Hepatocyte (in vitro differentiated cells): ENCODE data around the gene TULP4. TPM values are rescaled to one million over a fixed set of nuclear protein-coding genes. Genes with fewer than 3 reads are reported as not detected.

Experiments used
- DNase-seq: peaks from one replicate; pipeline ENCODE4 v3.0.0-alpha.2; 2016; ENCODE audit warnings: low spot score
- H2AFZ ChIP-seq: fragments of 200-600 bp; sonication (generic); 2 replicates; pipeline ENCODE4 v1.6.0; 2016; ENCODE audit warnings: antibody characterized with exemption, mild to moderate bottlenecking
- H3K27ac ChIP-seq: fragments of 200-600 bp; sonication (generic); 2 replicates; pipeline ENCODE4 v1.5.1; 2016; ENCODE audit warnings: mild to moderate bottlenecking
- H3K27me3 ChIP-seq: fragments of 200-600 bp; sonication (generic); 2 replicates; pipeline ENCODE4 v1.6.1; 2016
- H3K36me3 ChIP-seq: fragments of 200-600 bp; sonication (generic); replicated peaks from 2 replicates; pipeline ENCODE4 v1.5.1; 2016; ENCODE audit warnings: low read depth; ENCODE audit not compliant: insufficient read depth
- H3K4me1 ChIP-seq: fragments of 200-600 bp; sonication (generic); 2 replicates; pipeline ENCODE4 v1.5.1; 2016; ENCODE audit warnings: mild to moderate bottlenecking, moderate library complexity; ENCODE audit not compliant: insufficient read depth
- H3K4me2 ChIP-seq: fragments of 200-600 bp; sonication (generic); 2 replicates; pipeline ENCODE4 v1.6.0; 2016
- H3K4me3 ChIP-seq: fragments of 200-600 bp; sonication (generic); 2 replicates; pipeline ENCODE4 v1.5.1; 2016; ENCODE audit warnings: mild to moderate bottlenecking
- H3K79me2 ChIP-seq: fragments of 200-600 bp; sonication (generic); 2 replicates; pipeline ENCODE4 v1.6.0; 2017; ENCODE audit warnings: mild to moderate bottlenecking
- H3K9me2 ChIP-seq: fragments of 200-600 bp; sonication (generic); replicated peaks from 2 replicates; pipeline ENCODE4 v1.6.0; 2017; ENCODE audit warnings: mild to moderate bottlenecking; ENCODE audit not compliant: insufficient read depth
- H3K9me3 ChIP-seq: fragments of 200-600 bp; sonication (generic); 2 replicates; pipeline ENCODE4 v1.5.1; 2016; ENCODE audit warnings: low read depth, mild to moderate bottlenecking
- H4K20me1 ChIP-seq: fragments of 200-600 bp; sonication (generic); 2 replicates; pipeline ENCODE4 v1.6.0; 2016; ENCODE audit warnings: mild to moderate bottlenecking; ENCODE audit not compliant: insufficient read depth, poor library complexity, severe bottlenecking
- CTCF ChIP-seq: fragments of 200-600 bp; sonication (generic); IDR thresholded peaks from 2 replicates; pipeline ENCODE4 v1.5.1; 2016; ENCODE audit warnings: antibody characterized with exemption, mild to moderate bottlenecking; ENCODE audit not compliant: poor library complexity
- EZH2 ChIP-seq: fragments of 200-600 bp; sonication (generic); IDR thresholded peaks from 2 replicates; pipeline ENCODE4 v1.6.1; 2016; ENCODE audit warnings: antibody characterized with exemption, mild to moderate bottlenecking, borderline replicate concordance
- EZH2phosphoT487 ChIP-seq: fragments of 200-600 bp; sonication (generic); IDR thresholded peaks from one replicate; pipeline ENCODE4 v1.6.1; 2018; ENCODE audit warnings: antibody characterized with exemption, mild to moderate bottlenecking, low read depth, moderate library complexity; ENCODE audit not compliant: unreplicated experiment, severe bottlenecking
- WGBS: methylation state at CpG from one replicate; pipeline ENCODE4 v1.1.6; 2016; ENCODE audit warnings: low lambda C conversion rate; ENCODE audit errors: missing lambda C conversion rate; 5-methylcytosine and 5-hydroxymethylcytosine counted together
- polyA plus RNA-seq: library from polyadenylated mRNA; unstranded; fragments of >200 nt; fragmentation: Nextera tagmentation; extraction: Ambion mirVana; gene quantifications from 2 replicates; pipeline ENCODE4 v1.2.1, GENCODE V29; 2016
- total RNA-seq: library from RNA; depleted of rRNA; stranded (reverse); fragments of >200 nt; gene quantifications from 2 replicates; pipeline ENCODE4 v1.2.3, GENCODE V29; 2014

Gene TULP4
- total and polyA plus RNA-seq, 2 experiments from 2014 or later: 30.1 to 129 TPM

- no peak overlapping the region for H2AFZ ChIP-seq
- no peaks in the 10 kb centered on the region for H3K36me3 ChIP-seq
- no peaks in the 10 kb centered on the region for H3K9me2 ChIP-seq
- H4K20me1 ChIP-seq: no peaks in the 10 kb centered on the region
- H3K27ac ChIP-seq: no peak overlapping the region
- peaks cover 20% of the 10 kb centered on the region for H3K4me1 ChIP-seq
- no peaks in the 10 kb centered on the region for H3K27me3 ChIP-seq
- DNase-seq: no peak
- H3K9me3 ChIP-seq: no peaks in the 10 kb centered on the region
- 90% methylated on average over 1 of the region's 1 CpG for WGBS
- no peak overlapping the region for H3K4me3 ChIP-seq
- no peak for TF ChIP-seq CTCF
- TF ChIP-seq EZH2: no peak
- no peak for TF ChIP-seq EZH2phosphoT487
- H3K4me2 ChIP-seq: no peak overlapping the region
- H3K79me2 ChIP-seq: peaks cover 80% of the 10 kb centered on the region
Measured at GRCh38 chr6:158327211-158327610, 14.9 kb downstream of the TULP4 start.

GRCh38 chr6:158328952-158329351 is 16.7 kb downstream of the TULP4 start:
- TF ChIP-seq EZH2phosphoT487 (no peak), CTCF (no peak), EZH2 (no peak)
- H2AFZ ChIP-seq: no peak overlapping the region
- no peaks in the 10 kb centered on the region for H3K36me3 ChIP-seq
- peaks cover 91% of the 10 kb centered on the region for H3K79me2 ChIP-seq
- WGBS: 0% methylated on average over 1 of the region's 1 CpG
- H3K4me1 ChIP-seq: peaks cover 6% of the 10 kb centered on the region
- DNase-seq: no peak
- peak overlapping the region; percentile 1 for H3K27ac ChIP-seq
- H4K20me1 ChIP-seq: no peaks in the 10 kb centered on the region
- H3K4me3 ChIP-seq: no peak overlapping the region
- H3K9me2 ChIP-seq: no peaks in the 10 kb centered on the region
- no peaks in the 10 kb centered on the region for H3K27me3 ChIP-seq
- no peak overlapping the region for H3K4me2 ChIP-seq
- H3K9me3 ChIP-seq: no peaks in the 10 kb centered on the region

- Histone ChIP-seq H3K4me3 (no peak overlapping the region), H4K20me1 (no peaks in the 10 kb centered on the region), H3K9me2 (no peaks in the 10 kb centered on the region), H2AFZ (no peak overlapping the region), H3K36me3 (no peaks in the 10 kb centered on the region), H3K27me3 (no peaks in the 10 kb centered on the region), H3K27ac (no peak overlapping the region), H3K9me3 (no peaks in the 10 kb centered on the region), H3K4me2 (no peak overlapping the region), H3K4me1 (peaks cover 4% of the 10 kb centered on the region), H3K79me2 (peaks cover 91% of the 10 kb centered on the region)
- WGBS: 80% methylated on average over 1 of the region's 1 CpG
- no peak for DNase-seq
- TF ChIP-seq EZH2phosphoT487 (no peak), EZH2 (no peak), CTCF (no peak)
Measured at GRCh38 chr6:158329531-158329930, 17.3 kb downstream of the TULP4 start.

GRCh38 chr6:158330016-158330415 is 17.8 kb downstream of the TULP4 start:
- 73% methylated on average over 2 of the region's 2 CpGs for WGBS
- H3K4me1 ChIP-seq: peaks cover 4% of the 10 kb centered on the region
- no peaks in the 10 kb centered on the region for H3K9me2 ChIP-seq
- peaks cover 90% of the 10 kb centered on the region for H3K79me2 ChIP-seq
- no peaks in the 10 kb centered on the region for H3K36me3 ChIP-seq
- no peak for DNase-seq
- H3K27ac ChIP-seq: no peak overlapping the region
- no peaks in the 10 kb centered on the region for H4K20me1 ChIP-seq
- no peaks in the 10 kb centered on the region for H3K9me3 ChIP-seq
- no peaks in the 10 kb centered on the region for H3K27me3 ChIP-seq
- TF ChIP-seq CTCF (no peak), EZH2phosphoT487 (no peak), EZH2 (no peak)
- no peak overlapping the region for H2AFZ ChIP-seq
- H3K4me3 ChIP-seq: no peak overlapping the region
- H3K4me2 ChIP-seq: no peak overlapping the region
